A549 (cell line): ENCODE data around the gene SUN1.

Experiments used
- BHLHE40 ChIP-seq: IDR thresholded peaks from 2 replicates; pipeline ENCODE4 v1.6.1; 2012; ENCODE audit warnings: low read depth, low read length, inconsistent platforms
- CBX8 ChIP-seq: fragments of 200-600 bp; sonication (generic); IDR thresholded peaks from 2 replicates; pipeline ENCODE4 v1.6.1; 2016
- CEBPB ChIP-seq, 2 experiments: fragments of >200 bp in 1 of 2; sonication (Bioruptor Twin) in 1 of 2; formaldehyde crosslinking in 1 of 2; IDR thresholded peaks; 2 replicates each; pipeline ENCODE4 v1.6.1; 2012 to 2016
- CTCF ChIP-seq: fragments of >200 bp; sonication (Bioruptor Twin); formaldehyde crosslinking; IDR thresholded peaks from 3 replicates; pipeline ENCODE4 v1.5.1; 2016
- EHF ChIP-seq: fragments of 250-450 bp; sonication (Bioruptor Pico); IDR thresholded peaks from 2 replicates; pipeline ENCODE4 v1.5.0; 2020; ENCODE audit warnings: mild to moderate bottlenecking
- EP300 ChIP-seq, 2 experiments: fragments of >200 bp; sonication (Bioruptor Twin); formaldehyde crosslinking; IDR thresholded peaks; 2 replicates in 1 of 2; 3 replicates in 1 of 2; pipeline ENCODE4 v1.6.1; 2016 to 2017
- JUN ChIP-seq, 2 experiments: fragments of >200 bp; sonication (Bioruptor Twin); formaldehyde crosslinking; IDR thresholded peaks; 2 replicates in 1 of 2; 3 replicates in 1 of 2; pipeline ENCODE4 v1.6.1; 2016 to 2017
- MAFK ChIP-seq: fragments of 450-650 bp; IDR thresholded peaks from 2 replicates; pipeline ENCODE4 v1.6.1; 2014; ENCODE audit not compliant: partially characterized antibody
- MYC ChIP-seq: IDR thresholded peaks from 2 replicates; pipeline ENCODE4 v1.6.1; 2012; ENCODE audit warnings: mild to moderate bottlenecking, inconsistent platforms, low read length, improper control_type of control experiment, borderline replicate concordance
- PHF8 ChIP-seq: fragments of 200-600 bp; sonication (generic); IDR thresholded peaks from 2 replicates; pipeline ENCODE4 v1.6.1; 2016; ENCODE audit warnings: low read depth, mild to moderate bottlenecking, antibody characterized with exemption, moderate library complexity, borderline replicate concordance
- RAD21 ChIP-seq, 2 experiments: fragments of >200 bp in 1 of 2; sonication (Bioruptor Twin) in 1 of 2; formaldehyde crosslinking in 1 of 2; IDR thresholded peaks in 1 of 2; conservative IDR thresholded peaks in 1 of 2; 2 replicates in 1 of 2; 3 replicates in 1 of 2; pipeline ENCODE4 v1.6.1; 2012 to 2018; ENCODE audit warnings: inconsistent platforms in 1 of 2
- TP53 ChIP-seq: fragments of 250-450 bp; sonication (Bioruptor Pico); IDR thresholded peaks from 2 replicates; pipeline ENCODE4 v1.5.0; 2021; ENCODE audit warnings: mild to moderate bottlenecking, moderate library complexity

- TF ChIP-seq EP300 (IDR thresholded peaks at IDR 0.05) = no peak
- no peak for TF ChIP-seq EHF (CRISPR knock-in tag)
- TF ChIP-seq MAFK = no peak
- no peak for TF ChIP-seq CBX8
- no peak for TF ChIP-seq TP53
- no peak for TF ChIP-seq CTCF
- TF ChIP-seq BHLHE40 = no peak
- no peak for TF ChIP-seq RAD21 (conservative IDR thresholded peaks at IDR 0.05 in 1 of 2, IDR thresholded peaks at IDR 0.05 in 1 of 2)
- no peak for TF ChIP-seq MYC
- TF ChIP-seq JUN (IDR thresholded peaks at IDR 0.05) = no peak
- no peak for TF ChIP-seq PHF8
- TF ChIP-seq CEBPB (IDR thresholded peaks at IDR 0.05) = no peak
Measured at GRCh38 chr7:860149-860548, 27.9 kb downstream of the SUN1 start.
